PC-9 (cell line): ENCODE measurements around the gene HS6ST3. TPM values are rescaled to one million over a fixed set of nuclear protein-coding genes. Genes with fewer than 3 reads are reported as not detected.

Experiments
- BruUV-seq: library from RNA; stranded (reverse); fragments of 400-500 nt; replicated peaks from 2 replicates; lab custom pipeline; 2021; lab: Mats Ljungman, UMichigan
- CTCF ChIA-PET: fragments of 300-600 bp; sonication (Branson Sonifier 250); formaldehyde crosslinking; loops from one replicate; lab custom pipeline; 2022; ENCODE audit warnings: antibody characterized with exemption; lab: Charles Lee
- POLR2A ChIA-PET: fragments of 300-600 bp; sonication (Branson Sonifier 250); formaldehyde crosslinking; loops from one replicate; lab custom pipeline; 2022; ENCODE audit warnings: antibody characterized with exemption; ENCODE audit not compliant: unreplicated experiment; lab: Charles Lee
- DNase-seq, 2 experiments: peaks; one replicate each; pipeline versions ENCODE4 v3.0.0 to v3.0.0-alpha.2; 2015 to 2022; ENCODE audit warnings: mixed read lengths in 1 of 2
- H2AFZ ChIP-seq: fragments of 200-600 bp; sonication (generic); 2 replicates; pipeline ENCODE4 v1.8.1; 2017; ENCODE audit warnings: antibody characterized with exemption
- H3F3A ChIP-seq: fragments of 200-600 bp; sonication (generic); 2 replicates; pipeline ENCODE4 v1.8.1; 2017; ENCODE audit warnings: antibody characterized with exemption, mild to moderate bottlenecking, low read depth; ENCODE audit not compliant: insufficient read depth
- H3K27ac ChIP-seq: fragments of 200-600 bp; sonication (generic); 2 replicates; pipeline ENCODE4 v1.6.1; 2016; ENCODE audit warnings: mixed run types
- H3K27me3 ChIP-seq: fragments of 200-600 bp; sonication (generic); 2 replicates; pipeline ENCODE4 v1.6.1; 2016; ENCODE audit warnings: low read depth, mixed run types; ENCODE audit not compliant: insufficient read depth
- H3K36me3 ChIP-seq: fragments of 200-600 bp; sonication (generic); 2 replicates; pipeline ENCODE4 v1.6.1; 2016; ENCODE audit warnings: low read depth, mixed run types
- H3K4me1 ChIP-seq: fragments of 200-600 bp; sonication (generic); replicated peaks from 2 replicates; pipeline ENCODE4 v1.6.1; 2016; ENCODE audit warnings: mixed run types; ENCODE audit not compliant: insufficient read depth
- H3K4me2 ChIP-seq: fragments of 200-600 bp; sonication (generic); 2 replicates; pipeline ENCODE4 v1.6.1; 2017; ENCODE audit warnings: mixed run types
- H3K4me3 ChIP-seq: fragments of 200-600 bp; sonication (generic); 2 replicates; pipeline ENCODE4 v1.6.1; 2016; ENCODE audit warnings: mixed run types
- H3K79me2 ChIP-seq: fragments of 200-600 bp; sonication (generic); 2 replicates; pipeline ENCODE4 v1.6.1; 2017; ENCODE audit warnings: low read depth, mixed run types
- H3K9me2 ChIP-seq: fragments of 200-600 bp; sonication (generic); 2 replicates; pipeline ENCODE4 v1.8.1; 2017; ENCODE audit warnings: mild to moderate bottlenecking; ENCODE audit not compliant: insufficient read depth
- H3K9me3 ChIP-seq: fragments of 200-600 bp; sonication (generic); 2 replicates; pipeline ENCODE4 v1.8.1; 2016; ENCODE audit warnings: low read depth; ENCODE audit not compliant: insufficient read depth
- H4K20me1 ChIP-seq: fragments of 200-600 bp; sonication (generic); 2 replicates; pipeline ENCODE4 v1.8.1; 2017; ENCODE audit not compliant: insufficient read depth
- CTCF ChIP-seq: fragments of 200-600 bp; sonication (generic); conservative IDR thresholded peaks from 2 replicates; pipeline ENCODE4 v1.6.1; 2017; ENCODE audit warnings: mixed run types, antibody characterized with exemption, mild to moderate bottlenecking, moderate library complexity
- EZH2 ChIP-seq: fragments of 200-600 bp; sonication (generic); IDR thresholded peaks from 2 replicates; pipeline ENCODE4 v1.8.0; 2017; ENCODE audit warnings: antibody characterized with exemption, low read depth
- intact Hi-C: fragments of 100-400 bp; cut with micrococcal nuclease; formaldehyde crosslinking; loops from one replicate; pipeline ENCODE4 v1.10.0; 2022; ENCODE audit not compliant: unreplicated experiment
- total RNA-seq: library from RNA; stranded (reverse); gene quantifications from 2 replicates; pipeline ENCODE4 v1.2.3, GENCODE V29; 2021

The HS6ST3 gene
- total RNA-seq, 1 experiment from 2014 or later, result not detected

GRCh38 chr13:96783511-96783910 lies 693.6 kb downstream of the HS6ST3 start:
- no peak for DNase-seq
- POLR2A ChIA-PET, result no interaction called here
- Histone ChIP-seq H3K4me2 (no peak overlapping the region), H3K36me3 (no peaks in the 10 kb centered on the region), H3F3A (no peaks in the 10 kb centered on the region), H3K27me3 (no peaks in the 10 kb centered on the region), H3K4me3 (no peak overlapping the region), H3K27ac (no peak overlapping the region), H3K4me1 (no peaks in the 10 kb centered on the region), H3K9me3 (no peaks in the 10 kb centered on the region), H3K9me2 (no peaks in the 10 kb centered on the region), H3K79me2 (no peaks in the 10 kb centered on the region), H4K20me1 (no peaks in the 10 kb centered on the region), H2AFZ (no peak overlapping the region)
- CTCF ChIA-PET, result interaction anchor here (0.6 kb wide), 1 partner anchor 1403 kb away, joined by 7 read pairs; no protein-coding TSS in a partner anchor
- BruUV-seq, result no TSS peak
- intact Hi-C loops, result no loop called here
- TF ChIP-seq CTCF (no peak), EZH2 (no peak)

GRCh38 chr13:96785986-96786385 lies 696.1 kb downstream of the HS6ST3 start:
- ChIA-PET CTCF (no interaction called here), POLR2A (no interaction called here)
- no peaks in the 10 kb centered on the region for H3K27me3 ChIP-seq
- no peaks in the 10 kb centered on the region for H4K20me1 ChIP-seq
- no peaks in the 10 kb centered on the region for H3K4me1 ChIP-seq
- H3K9me3 ChIP-seq, result no peaks in the 10 kb centered on the region
- no peaks in the 10 kb centered on the region for H3F3A ChIP-seq
- no peak overlapping the region for H3K4me2 ChIP-seq
- no peak overlapping the region for H3K4me3 ChIP-seq
- BruUV-seq, result no TSS peak
- no peak overlapping the region for H2AFZ ChIP-seq
- no peak for DNase-seq
- TF ChIP-seq CTCF (no peak), EZH2 (no peak)
- no peaks in the 10 kb centered on the region for H3K9me2 ChIP-seq
- H3K36me3 ChIP-seq, result no peaks in the 10 kb centered on the region
- H3K27ac ChIP-seq, result no peak overlapping the region
- no peaks in the 10 kb centered on the region for H3K79me2 ChIP-seq
- intact Hi-C loops, result no loop called here

- no peak for TF ChIP-seq EZH2
- TF ChIP-seq CTCF, result no peak
- intact Hi-C loops, result no loop called here
- ChIA-PET CTCF (no interaction called here), POLR2A (no interaction called here)
- H3K79me2 ChIP-seq, result no peaks in the 10 kb centered on the region
- DNase-seq, result no peak
- H3K36me3 ChIP-seq, result no peaks in the 10 kb centered on the region
- no peaks in the 10 kb centered on the region for H3K4me1 ChIP-seq
- no peaks in the 10 kb centered on the region for H3K27me3 ChIP-seq
- H3K4me2 ChIP-seq, result no peak overlapping the region
- no peaks in the 10 kb centered on the region for H3K9me2 ChIP-seq
- H3K9me3 ChIP-seq, result no peaks in the 10 kb centered on the region
- BruUV-seq, result no TSS peak
- H3K27ac ChIP-seq, result no peak overlapping the region
- no peaks in the 10 kb centered on the region for H4K20me1 ChIP-seq
- H3K4me3 ChIP-seq, result no peak overlapping the region
- no peaks in the 10 kb centered on the region for H3F3A ChIP-seq
- no peak overlapping the region for H2AFZ ChIP-seq
Measured at GRCh38 chr13:96792188-96792587, 702.3 kb downstream of the HS6ST3 start.
